RPMI8226 (cell line): ENCODE measurements around the gene KCNN3.

Experiments used
- DNase-seq: peaks from one replicate; pipeline ENCODE4 v3.0.0-alpha.2; 2015

The KCNN3 gene

DNA sequence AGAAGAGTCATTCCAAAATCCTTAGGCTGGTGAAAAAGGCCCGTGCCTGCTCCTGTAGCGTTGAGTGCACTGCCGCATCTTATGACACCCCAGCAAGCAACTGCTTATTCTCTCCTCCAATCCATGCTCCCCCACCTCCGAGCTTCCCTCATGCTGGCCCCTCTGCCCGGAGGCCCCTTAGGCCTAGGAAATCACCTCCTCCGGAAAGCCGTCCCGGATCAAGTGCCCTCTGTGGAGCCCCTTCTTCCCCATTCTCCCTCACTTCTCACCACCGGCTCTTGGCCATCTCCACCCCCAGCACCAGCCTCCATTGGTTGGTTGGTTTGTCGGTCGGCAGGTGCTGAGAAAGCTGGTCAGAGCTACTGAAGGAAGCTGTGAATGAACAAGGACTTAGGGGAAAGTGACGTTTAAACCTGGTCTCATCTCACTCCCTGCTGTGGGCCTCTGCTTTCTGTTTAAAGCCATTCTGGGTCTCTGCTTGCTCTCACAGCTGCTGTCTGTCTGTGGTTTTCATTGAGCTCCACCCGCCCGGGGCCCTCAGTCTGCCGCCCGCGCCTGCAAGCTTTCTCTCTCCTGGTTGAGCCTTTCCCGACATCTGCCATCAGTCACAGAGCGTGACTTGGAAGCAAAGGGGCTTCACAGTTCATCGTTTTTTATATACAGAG, 122.2 kb downstream of the KCNN3 start:
- DNase-seq = no peak

DNA sequence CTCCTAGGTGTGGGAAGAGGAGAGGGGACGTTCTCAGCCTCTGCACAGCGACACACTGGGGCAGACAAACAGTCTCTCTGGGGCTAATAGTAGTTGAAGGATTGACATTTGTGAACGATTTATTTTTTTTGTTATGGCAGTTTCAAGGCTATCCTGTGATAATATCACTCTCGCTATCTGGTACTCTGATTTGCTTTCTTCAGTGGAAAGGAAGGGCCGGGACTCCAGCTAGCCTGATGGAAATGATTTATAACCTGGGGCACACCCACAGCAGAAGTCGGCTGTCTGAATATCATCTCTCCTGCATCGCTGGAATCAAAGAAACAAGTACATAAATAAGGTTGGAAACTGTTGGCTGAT, 122.7 kb downstream of the KCNN3 start:
- DNase-seq = no peak

DNA sequence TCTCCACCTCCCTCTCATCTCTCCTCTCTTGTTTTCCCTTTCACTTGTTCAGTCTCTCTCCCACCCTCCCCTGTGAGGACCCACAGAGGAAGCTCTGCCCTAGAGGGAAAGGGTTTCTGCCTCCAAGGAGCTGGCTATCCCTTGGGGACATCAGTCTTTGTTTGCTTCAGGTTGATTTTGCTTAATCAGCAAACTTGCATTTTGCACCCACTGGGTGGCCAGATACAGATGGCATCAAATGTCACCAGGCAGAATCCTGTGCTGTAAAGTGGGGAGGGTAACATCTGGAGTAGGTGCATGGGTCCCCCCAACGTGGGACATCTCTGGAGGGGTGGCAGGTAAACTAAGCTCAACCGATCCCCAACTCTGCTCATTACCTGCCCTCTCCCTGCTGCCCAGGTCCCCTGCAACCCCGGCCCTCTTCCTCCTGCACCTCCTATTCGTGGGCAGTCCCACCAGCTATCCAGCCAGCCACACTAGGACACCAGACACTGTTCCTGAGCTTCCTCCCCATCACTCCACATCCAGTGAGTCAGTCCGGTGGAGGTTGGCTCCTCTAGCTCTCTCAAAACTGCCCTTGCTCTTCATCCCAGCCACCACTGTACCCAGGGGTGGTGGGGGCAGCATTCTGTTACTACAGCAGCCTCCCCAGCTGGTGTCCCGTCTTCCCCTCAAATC, 123.3 kb downstream of the KCNN3 start:
- no peak for DNase-seq

DNA sequence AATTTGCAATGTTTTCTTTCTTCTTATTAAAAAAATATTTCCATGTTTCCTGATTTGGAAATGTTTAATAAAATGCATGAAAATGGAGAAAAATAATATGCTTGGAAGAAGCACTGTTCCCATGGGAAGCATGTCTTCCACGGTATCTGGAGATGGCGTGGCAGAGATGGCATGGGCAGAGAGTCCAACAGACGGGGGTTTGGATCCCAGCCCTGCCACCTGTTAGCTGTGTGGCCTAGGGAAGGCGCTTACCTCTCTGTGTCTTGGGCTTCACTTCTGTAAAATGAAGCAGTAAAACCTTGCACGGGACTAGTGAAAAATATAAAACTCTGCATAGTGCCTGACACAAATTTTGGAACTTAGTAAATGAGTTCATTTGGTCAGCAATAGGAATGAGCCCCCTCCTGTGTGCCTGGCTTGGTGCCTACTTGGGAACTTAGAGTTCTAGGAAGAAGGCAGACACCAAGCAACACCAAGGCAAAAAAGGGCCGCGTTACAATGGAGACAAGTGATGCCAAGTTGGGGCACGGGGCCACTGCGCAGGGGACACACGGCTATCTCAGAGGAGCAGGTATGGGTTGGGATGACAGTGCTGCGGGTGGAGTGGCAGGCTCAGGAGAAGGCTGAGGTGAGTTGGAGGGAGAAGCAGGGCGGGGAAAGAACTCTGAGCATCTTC, 124.2 kb downstream of the KCNN3 start:
- no peak for DNase-seq

DNA sequence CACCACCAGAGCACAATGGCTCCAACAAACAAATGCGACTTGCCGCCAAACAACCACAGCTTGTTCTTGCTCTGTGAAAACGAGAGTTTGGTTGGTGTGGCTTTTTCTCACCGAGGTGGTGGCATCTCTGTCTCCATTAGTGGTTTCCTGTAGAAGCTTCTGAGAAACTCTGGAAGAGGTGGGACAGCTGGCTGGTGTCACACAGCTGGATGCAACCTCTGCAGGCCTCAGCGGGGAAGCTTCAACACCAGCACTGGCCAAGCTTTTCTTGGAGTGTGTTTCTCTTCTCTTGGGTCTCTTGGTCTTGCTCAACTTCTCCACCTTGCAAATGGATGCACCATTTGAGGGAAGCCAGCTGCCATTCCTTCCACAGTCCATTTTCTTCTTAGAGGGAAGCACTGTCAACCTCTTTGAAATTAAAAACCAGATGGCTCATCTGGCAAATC, 124.8 kb downstream of the KCNN3 start:
- DNase-seq = peak; percentile 46

DNA sequence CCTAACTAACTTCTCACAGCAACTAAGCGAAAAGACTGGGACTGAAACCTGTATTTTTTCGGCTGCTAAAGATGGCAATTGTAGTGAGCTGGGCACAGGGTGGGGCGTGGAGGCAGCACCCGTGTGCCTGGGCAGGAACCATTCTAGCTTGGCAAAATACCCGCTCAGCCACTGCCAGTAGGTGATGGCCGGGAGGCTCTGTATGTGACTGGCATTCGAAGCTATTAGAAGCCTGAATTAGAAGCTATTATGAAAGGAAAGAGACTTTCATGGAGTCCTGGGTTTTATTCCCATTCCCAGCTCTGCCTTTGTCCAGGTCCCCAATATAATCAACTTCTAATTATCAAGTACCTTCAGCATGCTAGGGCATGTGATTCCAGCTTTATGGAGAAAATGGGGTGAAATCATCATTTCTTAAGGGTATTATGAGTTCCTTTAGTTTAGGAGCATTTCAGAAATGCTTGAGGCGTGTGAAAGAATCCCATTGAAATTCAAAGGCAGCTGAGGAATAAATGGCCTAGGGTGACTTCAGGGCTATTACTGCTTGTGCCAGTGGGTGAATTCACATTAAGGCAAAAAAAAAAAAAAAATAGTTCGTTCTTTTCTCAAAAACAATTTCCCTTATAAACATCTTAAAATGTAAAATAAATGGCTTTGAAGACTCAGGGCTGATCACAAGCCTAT, 125.6 kb downstream of the KCNN3 start:
- no peak for DNase-seq

DNA sequence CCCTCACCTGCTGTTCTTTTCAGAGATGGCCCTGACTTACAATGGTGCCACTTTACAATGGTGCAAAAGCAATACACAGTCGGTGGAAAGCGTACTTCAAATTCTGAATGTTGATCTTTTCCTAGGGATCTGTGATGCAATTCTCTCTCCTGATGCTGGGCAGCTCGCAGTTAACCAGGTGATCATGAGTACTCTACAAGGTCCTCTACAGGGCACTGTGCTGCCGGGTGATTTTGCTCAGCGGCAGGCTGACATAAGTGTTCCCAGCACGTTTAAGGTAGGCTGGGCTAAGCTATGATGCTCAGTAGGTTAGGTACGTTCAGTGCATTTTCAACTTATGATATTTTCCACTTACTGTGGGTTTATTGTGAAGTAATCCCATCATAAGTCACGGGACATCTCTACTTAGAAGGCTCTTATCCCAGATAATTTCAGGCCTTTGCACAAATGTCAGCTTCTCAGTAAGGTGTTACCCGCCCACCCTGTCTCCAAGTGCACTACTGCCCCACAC, 126.5 kb downstream of the KCNN3 start:
- no peak for DNase-seq

DNA sequence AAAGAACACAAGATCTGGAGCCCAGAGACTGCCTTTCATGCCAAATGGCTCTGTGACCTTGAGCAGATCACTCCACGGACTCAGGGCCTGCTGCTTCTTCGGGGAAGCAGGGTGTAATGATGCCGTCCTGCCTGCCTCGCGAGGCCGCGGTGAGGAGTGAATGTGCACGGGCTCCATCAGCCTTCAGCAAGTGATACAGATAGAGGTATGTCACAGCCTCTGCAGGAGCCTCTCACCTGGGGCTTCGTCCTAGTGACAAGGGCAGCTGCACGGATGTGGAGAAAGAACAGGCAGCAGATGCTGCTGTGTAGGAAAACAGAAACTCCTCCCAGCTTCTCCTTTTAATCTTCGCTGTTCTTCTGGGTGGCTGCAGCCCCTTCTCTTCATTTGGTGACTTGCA, 127.5 kb downstream of the KCNN3 start:
- DNase-seq = no peak

DNA sequence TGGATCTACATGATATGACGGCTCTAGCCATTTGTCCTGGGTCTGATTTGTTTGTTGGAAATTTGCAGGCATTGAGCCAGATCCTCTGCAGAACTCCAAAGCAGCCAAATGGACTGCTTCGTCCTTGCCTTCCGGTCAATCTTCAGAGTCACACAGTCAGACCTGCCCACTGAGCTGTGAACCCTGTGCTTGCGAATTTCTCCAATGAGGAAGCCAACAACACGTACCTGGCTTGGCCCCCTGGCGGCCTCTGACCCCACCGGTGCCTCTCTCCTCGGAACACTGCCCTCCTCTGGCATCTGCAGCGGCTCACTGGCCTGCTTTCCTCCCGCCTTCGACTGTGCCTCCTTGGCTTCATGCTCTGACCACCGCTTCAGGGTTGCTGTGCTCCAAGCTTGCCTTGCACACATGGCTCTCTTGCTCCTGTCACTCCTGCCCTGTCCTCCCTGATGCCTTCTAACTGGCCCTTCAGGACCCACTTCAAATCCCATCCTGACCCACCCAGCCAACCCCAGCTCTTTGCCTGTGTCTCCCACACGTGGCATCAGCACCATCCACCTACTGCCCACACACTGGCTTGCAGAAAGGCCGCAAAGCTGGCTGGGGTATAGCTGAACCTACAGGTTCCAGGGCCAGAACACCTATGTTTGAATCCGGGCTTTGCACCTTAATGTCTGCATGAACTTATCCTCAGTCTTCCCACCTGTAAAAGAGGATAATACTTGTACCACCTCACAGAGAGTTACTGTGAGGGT, 128.2 kb downstream of the KCNN3 start:
- DNase-seq = no peak

DNA sequence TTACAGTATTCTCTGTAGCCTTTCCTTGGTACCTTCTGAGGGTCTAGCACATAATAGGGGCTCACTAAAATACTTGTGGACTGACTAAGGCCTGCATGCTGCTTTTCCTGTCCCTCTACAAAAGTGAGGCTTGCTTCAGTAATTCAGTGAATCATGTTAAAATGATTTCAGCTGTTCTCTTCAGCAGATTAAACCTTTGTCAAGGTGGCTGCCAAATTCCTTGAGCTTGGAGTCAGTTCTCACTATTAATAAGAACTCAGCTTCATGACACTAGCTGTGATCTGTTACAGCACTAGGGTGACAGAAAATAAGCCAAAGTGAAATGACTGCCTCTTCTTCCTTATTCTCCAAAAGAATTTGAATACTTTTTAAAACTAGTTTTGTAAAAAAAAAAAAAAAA, 128.8 kb downstream of the KCNN3 start:
- DNase-seq = no peak

DNA sequence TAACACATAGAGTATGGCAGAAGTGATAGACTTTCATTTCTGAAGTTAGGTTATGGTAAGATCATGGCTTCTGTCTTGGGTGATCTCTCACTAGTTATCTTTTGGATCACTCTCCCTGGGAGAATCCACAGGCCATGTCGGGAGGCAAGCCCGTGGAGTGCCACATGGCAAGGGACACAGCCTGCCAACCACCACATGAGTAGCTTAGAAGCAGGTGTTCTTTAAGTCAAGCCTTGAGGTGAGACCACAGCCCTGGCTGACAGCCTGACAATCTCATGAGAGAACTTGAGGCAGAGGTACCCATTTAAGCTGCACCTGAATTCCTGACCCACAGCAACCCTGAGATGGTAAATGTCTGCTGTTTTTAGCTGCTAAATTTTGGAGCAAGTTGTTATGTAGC, 130.4 kb downstream of the KCNN3 start:
- peak; percentile 25 for DNase-seq

DNA sequence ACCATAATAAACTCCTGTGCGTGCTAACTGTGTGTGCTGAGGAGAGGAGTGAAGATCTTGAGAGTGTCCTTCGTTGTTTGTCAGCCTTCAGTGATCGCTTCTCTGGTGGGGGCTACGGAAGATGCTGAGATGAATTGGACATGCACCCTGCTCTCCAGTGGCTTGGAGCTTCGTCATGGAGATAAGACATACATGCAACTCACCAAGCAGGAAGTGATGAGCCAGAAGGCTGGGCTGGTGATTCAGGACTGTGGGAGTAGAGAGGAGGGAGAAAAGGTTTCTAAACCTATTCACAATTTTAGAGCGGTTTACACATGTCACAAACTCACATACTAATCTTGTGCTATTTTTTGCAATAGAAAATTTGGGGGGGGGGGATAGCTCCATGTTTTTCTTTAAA, 133.2 kb downstream of the KCNN3 start:
- DNase-seq = no peak

DNA sequence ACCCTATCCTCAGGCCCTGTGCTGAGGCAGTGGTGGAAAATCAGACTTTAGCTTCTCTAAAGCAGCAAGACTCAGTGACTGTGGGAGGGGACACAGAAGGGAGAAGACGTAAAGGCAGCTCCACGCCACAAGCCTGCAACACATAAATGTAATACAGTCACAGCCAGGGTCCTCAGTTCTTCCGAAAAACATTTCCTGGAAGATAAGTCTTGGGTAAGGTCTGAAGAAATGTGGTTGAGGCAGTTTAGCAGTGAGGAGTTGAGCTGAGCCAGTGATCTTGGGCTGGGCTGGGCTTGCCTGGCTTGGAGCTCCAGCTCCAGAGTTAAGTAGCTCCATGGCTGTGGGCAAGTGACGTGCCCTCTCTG, 134.3 kb downstream of the KCNN3 start:
- no peak for DNase-seq

DNA sequence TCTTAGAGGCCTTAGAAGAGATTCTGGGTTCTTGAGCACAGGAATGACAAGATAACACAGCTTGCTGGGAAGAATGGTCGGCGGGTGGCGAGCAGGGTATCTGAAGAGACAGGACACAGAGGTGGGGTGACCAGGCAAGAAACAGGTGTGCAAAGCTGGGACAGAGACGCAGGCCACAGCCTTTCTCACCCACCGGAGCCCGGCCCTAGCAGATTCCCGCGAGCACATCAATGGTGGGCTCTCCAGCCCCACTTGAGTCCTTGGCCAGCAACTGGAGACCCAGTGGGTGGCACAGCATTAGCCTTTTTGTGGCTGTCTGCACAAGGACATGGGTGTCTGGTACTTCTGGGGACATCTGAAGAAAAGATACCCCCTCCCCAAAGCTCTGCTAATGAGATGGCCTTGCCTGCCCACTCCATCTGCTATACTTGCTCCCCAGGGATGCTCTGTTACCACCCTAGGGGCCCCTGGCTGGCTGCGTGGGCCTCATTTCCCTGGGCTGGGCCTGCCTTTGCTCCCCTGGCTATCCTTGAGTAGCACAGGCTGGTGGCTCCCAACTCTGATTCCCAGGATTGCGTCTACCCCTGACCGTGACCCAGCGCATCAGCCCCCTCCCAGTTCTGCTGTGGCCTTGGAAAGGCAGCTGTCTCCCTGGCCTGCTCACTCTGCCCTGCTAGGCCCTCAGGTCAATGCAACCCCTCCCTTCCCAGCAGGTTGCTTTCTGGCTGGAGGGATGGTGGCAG, 134.8 kb downstream of the KCNN3 start:
- DNase-seq = no peak

DNA sequence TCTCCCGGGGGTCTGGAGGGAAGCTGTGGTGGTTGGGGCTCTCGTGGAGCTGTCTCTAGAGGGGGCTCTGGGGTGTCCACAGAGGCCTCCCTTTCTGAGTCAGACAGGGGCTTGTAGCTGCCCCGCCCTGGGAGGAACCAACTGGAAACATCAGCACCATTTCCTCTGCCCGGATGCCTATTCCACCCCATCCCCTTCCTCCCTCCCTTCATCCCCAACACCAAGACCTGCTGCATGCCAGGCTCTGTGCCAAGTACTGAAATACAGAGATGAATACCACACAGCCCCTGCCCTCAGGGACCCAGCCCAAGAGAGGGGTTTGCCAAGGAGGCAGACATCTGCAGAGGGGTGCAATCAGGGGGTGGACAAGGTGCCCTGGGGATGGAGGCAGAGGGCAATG, 136.5 kb downstream of the KCNN3 start:
- DNase-seq = no peak

DNA sequence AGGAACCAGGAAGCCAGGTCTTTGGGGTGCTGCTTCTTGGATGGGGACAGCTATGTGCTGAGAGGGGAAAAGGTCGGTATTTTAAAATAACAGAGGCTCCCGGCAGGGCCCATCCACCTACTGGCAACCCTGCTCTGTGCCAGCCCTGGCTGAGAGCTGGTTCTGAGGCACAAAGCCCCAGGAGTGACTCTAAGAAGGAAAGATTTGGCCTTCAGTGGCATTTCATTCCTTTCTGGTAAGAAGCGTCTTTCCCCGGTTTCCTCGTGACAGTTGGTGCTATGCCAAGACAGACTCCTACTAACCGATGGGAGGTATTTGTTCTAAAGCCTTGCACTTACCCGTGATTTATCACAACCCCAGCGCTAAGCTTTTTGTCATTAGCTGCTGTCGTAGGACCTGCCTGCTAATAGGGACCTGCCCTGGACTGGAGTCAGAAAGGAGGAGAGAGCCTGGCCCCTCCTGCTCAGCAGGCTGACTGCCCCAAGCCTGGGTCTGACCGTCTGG, 139.0 kb downstream of the KCNN3 start:
- DNase-seq = no peak

DNA sequence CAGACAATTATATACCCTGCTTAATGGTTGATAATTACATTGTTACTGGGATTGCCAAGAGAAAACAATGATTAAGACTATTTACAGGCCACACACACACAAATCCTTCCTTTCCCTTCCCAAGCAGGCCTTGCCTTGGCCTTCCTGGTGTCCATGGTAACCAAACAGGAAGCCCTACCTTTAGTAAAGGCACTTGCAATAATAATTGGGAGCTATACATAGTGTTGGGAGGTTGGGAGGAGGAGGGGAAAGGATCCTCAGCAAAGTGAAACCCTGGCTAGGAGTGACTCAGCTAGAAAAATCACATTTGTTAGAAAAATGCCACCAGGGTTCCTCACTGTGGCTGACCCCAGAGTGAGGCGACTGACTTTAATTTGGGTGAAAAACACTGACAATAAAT, 139.8 kb downstream of the KCNN3 start:
- peak; percentile 35 for DNase-seq

DNA sequence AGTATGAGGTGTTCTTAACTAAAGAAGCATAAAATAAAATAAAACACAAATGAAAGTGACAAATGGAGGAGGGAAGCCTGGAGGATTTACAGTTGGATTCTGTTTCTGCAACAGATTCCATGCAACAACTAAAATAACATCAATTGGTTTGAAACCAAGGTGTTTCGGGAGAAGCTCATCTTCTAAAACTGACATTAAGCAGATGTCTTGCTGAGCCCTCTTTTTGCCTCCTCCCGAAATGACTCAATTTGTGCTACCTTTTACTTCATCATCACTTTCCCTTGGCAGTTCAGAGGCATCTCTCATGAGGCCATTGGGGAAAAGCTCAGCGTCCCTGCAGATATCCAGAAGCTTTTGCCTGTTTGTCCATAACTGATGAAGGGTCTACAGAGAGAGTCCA, 140.5 kb downstream of the KCNN3 start:
- DNase-seq = peak; percentile 25

DNA sequence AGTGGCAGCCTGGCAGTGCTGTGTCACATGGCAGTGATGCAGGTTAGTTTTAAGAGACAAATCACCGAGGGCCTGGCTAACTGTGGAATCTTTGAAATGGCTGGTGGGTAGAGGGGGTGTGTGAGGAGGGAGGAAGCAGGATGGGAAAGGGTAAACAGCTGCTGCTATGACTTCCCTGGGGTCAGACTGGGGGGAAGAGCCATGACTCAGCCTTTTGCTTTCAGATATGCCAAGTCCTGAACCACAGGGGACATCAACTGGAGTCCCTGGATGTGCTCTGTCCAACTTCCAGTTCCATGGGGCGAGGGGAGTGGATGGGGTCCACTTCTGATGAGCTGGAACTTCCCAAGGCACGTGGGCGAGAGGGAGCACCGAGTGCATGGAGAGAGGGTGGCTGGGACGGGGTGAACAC, 141.0 kb downstream of the KCNN3 start:
- no peak for DNase-seq

DNA sequence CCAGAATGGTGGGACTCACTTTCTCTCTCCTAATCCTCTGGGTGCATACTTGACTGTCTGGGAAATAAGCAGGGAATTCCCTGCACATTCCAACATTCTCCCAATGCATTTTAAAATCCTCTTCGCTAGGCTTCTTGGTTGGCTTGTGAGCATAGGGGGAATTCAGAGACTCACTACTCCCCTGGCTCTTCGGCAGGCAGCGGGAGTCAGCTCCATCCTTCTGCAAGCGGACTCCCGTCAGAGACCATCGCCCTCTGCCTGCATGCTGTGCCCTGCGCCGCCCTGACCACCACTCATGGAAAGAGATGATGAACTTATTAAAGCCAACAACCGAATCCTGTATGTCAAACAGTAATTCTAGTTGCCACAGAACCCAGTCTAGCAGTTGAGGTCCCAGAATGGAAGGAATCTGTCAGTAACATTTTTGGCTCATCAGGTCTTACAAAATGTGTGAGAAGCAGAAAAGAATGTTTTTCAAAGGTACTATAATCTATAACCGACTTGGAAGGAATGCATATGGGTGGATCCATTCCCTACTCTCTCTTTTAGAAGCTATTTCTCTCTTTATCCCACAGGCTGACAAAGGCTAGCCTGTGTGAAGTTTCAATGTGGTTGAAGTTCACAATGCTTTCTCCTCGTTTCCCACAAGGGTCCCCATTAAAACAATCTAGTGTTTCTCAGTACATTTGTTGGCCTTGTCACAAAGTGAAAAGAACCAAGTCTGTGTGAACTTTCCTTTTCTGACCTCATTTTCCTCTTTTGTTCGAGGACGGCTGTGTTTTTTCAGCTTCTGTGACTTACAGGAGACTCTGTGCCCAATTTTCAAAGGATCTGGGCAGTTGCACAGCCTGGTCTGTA, 143.0 kb downstream of the KCNN3 start:
- no peak for DNase-seq

DNA sequence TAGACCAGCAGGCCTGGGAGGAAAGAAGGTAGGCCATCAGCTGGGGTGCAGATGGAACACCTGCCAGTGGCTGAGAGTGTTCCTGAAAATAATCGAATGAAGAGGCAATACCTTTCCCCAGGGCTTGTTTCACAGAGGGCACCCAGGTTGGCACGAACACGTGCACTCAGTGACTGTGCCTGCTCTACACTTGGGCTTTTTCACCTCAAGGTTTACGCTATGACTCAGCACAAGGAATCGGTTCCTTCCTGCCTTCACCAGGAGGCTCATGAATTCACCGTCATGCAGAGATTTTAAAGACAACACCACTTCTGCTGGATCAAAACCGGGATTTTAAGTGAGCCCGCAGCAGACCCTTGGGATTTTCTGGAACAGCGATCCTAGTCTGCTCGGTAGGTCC, 143.6 kb downstream of the KCNN3 start:
- no peak for DNase-seq
